Measurements from ENCODE around the gene ARSI.

ARSI gene

DNA sequence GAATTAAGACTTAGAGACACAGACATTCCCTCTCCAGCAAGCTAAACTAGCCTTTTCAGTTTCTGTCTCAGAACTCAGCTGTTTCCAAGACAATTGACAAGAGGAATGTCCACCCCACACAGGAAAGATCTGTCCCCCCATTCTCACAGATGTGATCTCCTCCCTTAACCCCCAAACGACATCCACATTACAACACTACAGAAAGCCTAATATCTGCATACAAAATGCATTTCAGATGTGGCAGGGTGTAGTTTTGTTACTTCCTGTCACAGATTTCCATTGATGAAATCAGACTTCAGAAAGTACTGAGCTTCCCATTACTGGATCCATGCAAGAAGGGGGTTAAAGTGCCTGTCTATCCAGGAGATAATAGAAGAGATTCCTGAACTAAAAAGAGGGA is 2.9 kb upstream of the ARSI start:
- no peak for DNase-seq

DNA sequence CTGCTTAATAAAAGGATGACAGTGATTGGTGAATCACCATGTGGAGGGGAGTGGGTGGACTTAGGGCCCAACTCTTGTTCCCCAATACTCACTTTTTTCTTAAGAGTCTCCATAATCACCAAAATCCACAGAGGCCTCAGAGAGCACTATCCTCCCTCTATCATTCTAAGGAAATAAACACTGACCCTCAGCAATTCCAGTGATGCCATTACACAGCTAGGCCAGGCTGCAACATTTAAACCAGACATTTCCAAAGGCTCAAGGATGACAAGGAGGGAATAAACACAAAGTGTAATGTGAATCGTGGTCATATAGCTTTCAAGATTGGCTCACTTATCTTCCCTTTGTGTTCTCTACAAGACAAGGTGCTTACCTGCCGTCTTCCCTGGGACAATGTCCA is 2.4 kb upstream of the ARSI start:
- DNase-seq = no peak

DNA sequence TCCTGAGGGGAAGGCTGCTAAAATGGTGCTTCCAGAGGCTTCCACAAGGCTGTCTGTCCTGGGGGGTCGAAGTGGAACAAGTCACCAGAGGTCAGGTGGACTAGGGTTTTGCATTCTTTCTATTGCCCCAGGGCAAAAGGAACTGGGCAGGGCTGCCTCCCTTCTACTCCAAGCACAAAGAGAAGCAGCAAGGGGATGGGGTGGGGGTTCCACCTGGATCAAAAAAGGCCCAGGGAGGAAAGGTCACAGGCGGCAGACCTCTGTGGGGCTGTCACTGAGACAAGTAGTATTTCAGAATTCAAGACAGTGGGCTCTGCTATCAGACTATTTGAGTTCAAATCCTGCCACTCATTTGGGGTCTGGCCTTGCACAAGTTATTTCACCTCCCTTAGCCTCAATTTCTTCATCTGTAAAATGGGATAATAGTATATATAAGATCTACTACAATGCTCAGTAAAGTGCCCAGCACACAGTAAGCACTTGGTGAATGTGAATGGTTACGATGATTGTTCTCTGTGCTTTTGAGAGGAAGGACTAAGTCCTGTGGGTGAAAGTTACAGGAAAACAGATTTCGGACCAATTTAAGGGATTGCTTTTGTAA is 1.9 kb upstream of the ARSI start:
- no peak for DNase-seq

DNA sequence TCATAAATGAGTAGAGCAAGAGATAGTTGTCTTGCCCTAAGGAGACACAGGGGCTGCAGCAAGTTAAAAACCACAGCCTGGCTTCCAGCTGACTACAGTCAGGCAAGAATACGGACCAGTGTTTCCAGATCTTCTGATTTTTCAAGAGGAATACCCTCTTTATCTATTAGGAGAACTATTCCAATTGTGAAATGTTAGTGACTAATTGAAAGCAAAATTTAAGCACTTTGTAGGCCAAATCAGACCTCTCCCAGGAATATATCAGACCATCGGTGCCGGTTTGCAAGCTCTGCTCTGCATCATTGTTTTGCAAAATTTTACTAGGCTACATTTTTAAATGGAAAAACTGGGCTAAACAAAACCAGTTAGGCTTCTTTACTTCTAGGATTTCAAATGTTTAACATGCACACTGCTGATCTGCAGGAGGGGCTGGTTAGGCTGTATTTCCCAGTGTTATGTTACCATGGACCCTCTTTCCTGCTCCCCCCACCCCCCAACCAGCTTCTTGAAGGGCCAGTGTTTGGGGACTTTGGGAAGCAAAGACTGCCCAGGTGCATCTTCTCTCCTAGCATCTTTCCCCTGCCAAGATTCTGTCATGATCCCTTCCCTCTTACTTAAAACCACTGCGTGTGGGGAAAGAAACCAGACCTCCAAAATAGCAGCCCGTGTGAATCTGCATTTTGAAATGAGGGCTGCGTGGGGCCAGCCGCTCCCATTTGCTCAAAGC is 1.1 kb upstream of the ARSI start:
- no peak for DNase-seq

DNA sequence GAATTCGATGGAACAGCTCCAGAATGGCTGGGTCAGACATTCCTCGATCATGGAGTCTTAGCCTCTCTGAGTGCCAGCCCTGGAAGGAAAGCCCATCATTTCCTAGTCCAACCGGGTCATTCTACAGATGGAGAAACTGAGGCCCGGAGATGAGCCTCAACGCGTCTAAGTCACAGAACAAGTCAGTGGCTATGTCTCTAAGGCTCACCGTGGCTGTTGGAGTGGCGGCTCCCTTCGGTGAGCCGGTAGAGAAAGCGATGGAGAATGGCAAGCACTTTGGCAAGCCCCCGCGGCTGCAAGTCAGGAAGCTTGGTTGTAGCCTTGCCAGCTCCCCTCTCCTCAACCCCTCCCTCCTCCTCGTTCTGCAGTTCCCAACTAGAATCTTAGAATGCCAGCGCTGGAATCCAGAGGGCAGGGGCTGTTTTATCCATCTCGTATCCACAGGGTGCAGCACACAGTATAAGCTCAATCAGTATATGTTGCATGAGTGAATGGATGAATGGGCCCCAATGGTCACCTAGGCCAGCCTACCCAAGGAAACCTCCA is 438 bp upstream of the ARSI start:
- DNase-seq = no peak

DNA sequence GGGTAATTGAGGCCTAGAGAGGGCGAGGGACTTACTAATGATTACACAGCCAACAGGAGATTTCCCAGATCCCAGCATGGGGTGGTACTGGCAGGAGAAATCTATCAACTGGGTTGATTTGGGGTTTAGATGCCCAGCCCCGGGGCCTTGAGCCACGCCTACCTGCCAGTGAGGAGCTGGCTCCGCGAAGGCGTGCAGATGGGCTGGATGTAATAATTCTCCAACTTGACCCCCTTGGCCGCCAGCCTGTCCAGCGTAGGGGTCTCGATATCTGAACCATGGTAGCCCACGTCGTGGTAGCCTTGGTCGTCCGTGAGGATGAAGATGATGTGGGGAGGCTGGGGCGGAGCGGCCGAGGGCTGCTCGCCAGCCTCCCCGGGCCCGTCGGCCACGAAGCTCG is 804 bp downstream of the ARSI start:
- no peak for DNase-seq

DNA sequence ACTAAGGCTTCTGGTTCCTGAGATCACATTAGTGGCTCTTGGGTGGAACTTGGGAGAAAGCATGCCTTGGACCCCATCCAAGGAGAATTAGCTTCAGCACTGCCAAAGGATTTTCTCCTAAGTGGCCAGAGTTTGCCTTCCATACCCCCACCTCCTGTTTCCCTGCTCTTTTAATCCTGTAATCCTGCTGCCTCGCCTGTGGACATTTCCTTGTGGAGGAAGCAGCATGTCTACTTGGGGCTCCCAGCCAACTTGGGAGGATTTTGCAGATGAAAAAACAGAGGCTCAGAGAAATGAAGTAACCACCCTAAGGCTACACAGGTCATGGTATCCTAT is 1.6 kb downstream of the ARSI start:
- no peak for DNase-seq

DNA sequence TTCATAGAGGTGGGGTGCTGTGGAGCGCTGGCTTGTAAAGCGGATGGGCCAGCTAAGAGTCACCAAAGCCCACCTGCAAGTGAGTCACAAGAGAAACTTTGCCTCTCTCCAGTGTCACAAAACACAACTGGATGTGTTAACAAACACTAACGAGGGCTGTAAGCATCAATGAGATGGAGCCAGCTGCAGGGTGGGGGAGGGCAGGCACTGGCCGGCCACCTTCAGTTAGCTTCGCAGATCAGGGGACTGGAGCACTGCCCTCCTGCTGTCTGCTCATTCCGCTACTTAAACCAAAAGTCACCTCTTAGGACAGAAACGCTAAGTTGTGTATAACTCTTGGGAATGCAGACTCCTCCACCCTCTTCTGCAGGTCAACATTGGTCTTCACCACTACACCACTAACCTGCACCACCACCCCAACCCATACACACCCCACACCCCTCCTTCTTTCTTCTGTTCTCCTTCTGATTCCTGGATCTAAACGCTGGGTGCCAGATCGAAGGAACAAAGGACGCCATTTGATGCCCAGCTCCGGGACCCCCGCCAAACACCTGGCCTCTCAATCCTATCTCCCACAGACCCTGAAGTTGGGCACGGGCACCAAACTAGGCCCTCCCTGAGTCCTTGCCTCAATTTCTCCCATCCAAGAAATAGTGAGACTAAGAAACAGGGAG is 2.1 kb downstream of the ARSI start:
- no peak for DNase-seq

DNA sequence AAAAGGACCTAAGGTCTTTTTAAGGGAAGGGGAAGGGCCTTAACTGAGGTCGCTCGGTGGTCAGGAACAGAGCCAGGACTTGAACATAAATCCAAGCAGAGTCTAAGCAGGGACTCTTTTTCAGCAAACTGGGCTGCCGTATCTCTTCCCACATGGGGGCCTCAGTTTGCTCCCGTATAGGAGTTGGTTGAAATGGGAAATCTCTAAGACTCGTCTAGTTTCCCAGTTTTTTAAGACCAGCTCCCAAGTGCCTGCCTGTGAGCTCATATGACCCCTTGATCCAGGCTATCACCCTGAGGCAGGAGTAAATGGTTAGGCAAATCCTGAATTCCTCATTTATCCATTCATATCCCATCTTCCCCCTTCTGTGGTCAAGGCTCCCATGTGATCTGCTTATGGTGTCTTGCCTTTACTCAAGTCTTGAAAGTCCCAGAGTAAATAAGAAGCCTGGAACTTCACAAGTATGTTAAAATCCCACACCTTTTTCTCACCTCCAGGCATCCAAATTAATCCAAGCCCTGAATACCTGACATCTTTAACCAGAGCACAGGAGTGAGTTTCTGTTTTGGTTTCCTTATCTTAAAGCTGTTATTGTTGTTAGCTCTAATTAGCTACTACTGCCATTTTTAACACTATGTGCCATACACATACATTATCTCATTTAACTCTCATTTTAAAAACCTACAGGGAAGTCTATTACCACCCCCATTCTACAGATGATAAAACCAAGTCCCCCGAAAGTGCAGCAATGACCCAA is 3.0 kb downstream of the ARSI start:
- DNase-seq = no peak

DNA sequence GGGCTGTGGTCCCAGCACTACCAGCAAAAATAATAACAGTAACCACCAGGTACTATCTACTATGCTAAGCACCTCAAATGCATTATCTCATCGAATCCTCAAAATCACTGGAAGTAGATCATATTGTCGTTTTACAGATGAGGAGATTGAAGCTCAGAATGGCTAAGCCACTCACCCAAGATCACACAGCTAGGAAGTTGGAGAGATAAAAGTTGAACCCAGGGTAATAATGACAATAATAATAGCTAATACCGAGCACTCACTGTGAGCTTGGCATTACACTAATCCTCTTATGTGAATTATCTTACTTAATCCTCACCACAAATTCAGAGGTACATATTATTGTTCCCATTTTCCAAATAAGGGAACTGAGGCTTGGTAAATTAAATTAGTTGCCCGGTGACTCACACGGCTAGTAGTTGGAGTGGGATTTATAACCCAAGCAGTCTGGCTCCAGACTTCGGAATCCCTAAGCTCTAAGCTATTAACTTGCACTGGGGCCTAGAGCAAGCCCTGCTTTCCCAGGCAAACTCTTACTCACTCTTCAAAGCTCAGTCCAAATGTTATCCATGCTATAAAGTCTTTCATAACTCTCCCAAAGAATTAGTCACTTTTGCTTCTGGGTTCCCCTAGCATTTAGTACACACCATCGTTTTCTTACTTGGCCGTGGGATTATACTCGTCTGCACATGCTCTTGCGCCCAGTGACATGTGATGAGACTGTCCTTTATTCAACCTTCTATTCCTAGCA is 3.8 kb downstream of the ARSI start:
- no peak for DNase-seq

DNA sequence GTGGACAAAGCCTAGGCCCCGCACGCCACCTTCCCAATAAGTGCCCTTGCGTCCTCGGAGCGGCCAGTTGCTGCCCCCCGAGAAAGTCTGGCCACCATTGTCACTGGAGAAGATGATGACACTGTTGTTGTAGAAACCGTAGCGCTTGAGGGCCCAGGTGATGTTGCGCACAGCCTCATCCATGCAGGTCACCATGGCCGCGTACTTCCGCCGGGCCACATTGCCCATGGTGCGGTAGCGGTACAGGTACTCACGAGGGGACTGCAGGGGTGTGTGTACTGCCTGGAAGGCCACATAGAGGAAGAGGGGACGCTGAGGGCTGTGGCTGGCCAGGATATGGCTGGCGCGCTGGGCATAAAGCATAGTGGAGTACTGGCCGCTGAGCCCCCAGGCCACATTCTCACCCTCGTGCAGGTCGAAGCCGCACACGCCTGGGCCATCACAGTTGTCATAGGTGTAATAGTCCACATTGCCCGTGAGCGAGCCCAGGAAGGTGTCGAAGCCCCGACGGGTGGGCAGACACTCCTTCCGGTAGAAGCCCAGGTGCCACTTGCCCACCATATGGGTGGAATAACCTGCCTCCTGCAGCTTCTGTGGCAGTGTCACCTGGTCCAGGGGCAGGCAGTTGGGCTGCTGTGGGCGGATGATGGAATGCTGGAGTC is 4.6 kb downstream of the ARSI start:
- DNase-seq = no peak

DNA sequence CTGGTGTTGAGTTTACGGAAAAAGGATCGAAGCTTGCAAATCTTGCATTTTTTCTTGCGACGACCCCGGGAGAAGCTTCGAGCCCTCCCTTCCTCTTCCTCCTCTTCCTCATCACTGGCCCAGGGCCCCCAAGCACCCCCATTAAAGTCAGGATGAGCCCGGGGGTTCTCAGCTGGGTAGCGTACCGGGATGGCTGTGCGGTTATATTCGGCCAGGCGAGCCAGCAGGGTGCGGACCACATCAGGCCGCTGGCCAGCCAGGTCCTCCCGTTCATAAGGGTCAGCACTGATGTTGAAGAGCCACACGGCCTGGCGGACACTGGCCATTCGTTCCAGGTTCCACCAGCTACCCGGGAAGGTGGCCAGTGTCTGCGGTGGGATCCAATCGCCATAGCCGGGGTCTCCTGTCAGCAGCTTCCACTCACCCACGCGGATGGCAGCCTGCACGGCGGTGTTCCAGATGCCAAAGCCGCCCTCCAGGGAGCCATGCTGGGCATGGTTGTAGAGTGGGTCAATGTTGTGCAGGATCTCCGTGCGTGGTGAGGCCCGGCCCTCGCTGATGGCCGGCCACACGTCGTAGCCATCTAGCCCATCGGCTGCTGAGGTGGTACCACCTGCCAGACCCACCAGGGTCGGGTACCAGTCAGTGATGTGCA is 5.3 kb downstream of the ARSI start:
- no peak for DNase-seq

DNA sequence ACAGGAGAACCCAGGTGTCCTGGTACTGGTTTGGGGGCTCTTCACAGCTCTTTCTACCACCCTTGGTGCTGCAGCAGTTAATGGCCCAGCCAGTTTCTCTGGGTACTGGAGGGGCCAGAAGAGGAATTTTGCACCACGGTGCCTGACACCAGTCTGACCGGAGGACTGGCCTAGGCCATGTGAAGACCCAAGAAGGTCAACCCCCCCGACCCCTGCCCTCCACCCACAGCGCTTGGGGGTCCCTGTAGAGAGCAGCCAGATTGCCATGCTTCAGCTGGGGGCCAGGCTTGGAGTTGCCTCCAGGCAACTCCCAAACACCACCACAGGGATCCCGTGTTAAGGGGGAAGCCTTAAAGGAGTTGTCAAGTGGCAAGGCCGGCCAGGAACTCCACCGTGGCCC is 6.2 kb downstream of the ARSI start:
- no peak for DNase-seq

DNA sequence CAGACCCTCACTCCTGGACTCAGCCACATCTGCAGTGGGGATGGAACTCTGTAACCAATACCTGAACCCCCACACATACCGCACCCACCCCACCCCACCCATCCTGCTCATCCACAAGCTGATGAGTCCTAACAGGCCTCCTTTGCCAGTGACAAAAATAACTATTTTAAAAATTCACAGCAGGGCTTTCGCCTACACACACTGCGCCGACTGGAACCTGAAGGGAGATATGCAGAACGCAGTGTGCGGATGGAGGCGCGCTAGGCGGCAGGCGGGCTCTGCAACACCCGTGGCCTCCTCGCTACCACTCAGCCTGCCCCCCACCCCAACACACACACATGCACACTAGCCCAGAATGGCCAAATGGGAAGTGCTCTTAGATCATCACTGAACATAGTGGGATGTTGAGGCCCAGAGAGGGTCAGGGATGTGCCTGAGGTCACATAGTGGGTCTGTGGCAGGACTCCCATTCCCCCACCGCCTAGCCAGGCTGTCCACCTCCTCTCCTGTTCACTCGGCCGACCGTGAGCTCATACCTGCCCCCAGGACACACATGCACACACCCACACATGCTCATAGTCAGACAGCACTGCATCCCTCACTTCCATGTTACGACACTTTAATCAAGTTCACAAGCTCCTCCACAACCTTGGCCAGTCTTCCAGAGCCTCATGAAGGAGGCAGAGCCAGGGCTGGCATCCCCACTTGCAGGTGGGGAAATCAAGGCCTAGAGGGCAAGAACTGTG is 6.8 kb downstream of the ARSI start:
- no peak for DNase-seq

DNA sequence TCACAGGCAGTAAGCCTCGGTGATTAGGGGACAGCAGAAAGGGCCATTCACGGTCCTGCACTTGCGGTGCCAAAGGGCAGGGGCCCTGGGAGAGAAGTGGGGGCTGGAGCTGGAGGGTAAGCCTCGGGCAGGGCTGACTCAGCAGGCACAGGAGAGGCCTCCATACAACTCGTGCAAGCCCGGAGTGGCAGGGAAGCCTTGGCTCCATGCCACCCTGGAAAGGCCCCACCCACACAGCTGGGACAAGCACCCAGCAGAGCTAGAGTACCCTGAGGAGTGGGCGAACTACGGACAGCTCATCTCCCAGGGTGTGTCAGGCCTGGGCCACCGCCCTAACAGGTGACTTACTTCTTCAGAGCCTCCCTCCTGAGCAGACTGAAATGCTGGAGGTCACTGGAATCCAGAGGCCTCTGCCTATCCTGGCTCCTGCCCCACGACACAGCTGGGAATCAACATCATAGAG is 7.5 kb downstream of the ARSI start:
- no peak for DNase-seq

DNA sequence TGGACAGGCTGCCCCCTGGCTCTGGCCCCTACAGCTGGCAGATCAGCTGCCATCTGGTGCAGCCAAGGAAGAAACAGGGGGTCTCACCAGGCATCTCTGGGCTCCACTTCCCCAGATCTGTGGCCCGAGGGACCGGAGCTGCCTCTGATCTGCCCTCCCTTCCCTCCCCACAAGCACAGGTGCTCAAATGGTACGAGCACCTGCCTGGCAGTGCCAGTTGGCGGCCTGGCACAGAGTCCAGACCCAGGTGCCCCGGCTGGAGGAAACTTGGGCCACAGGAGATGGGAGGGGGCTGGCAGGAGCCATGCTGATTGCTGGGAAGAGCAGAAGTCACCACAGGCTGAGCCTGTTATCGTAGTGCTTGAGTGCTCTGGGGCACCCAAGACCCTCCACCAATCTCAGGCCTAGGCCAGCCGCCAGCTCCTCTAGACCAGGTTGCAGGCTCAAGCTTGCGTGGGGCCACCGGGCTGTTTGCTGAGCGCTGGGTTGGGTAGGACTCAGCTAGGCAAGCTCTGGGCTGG is 8.1 kb downstream of the ARSI start:
- no peak for DNase-seq

DNA sequence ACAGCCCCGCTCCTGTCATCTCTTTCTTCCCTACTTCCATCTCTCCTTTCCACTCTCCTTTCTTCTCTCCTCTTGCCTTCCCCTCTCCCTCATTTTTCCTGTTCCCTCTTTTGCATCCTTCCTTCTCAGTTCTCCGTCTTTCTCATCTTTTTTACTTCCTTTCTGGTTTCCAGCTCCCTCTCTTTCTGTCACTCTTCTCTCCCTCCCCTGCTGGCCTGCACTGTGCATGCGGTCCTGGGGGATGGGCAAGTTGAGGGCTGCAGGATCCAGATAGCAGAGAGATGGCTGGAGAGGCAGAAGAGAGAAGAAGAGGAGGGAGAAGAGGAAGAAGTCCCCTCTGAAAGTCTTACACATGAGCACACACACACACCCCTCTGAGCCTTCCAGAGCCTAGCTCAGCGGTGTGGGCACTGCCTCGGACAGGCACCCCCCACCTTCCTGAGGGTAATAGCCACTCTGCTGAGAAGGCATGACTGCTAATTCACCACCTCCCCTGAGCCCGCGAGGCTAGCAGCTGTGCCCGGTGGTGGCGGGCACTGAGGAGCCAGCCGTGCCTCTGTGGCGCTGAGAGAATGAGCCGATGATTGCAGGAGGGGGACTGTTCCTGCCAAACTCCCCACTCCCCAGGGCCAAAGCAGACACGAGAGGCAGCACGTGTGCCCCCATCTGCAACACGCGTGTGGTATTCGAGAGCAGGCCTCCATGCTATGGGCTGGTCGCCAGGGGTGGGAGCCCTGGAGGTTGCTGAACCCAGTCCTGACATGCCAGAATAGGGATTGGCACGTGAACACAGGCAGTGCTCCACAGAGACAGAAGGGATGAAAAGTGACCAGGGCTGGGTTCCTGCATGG is 9.4 kb downstream of the ARSI start:
- DNase-seq = no peak

DNA sequence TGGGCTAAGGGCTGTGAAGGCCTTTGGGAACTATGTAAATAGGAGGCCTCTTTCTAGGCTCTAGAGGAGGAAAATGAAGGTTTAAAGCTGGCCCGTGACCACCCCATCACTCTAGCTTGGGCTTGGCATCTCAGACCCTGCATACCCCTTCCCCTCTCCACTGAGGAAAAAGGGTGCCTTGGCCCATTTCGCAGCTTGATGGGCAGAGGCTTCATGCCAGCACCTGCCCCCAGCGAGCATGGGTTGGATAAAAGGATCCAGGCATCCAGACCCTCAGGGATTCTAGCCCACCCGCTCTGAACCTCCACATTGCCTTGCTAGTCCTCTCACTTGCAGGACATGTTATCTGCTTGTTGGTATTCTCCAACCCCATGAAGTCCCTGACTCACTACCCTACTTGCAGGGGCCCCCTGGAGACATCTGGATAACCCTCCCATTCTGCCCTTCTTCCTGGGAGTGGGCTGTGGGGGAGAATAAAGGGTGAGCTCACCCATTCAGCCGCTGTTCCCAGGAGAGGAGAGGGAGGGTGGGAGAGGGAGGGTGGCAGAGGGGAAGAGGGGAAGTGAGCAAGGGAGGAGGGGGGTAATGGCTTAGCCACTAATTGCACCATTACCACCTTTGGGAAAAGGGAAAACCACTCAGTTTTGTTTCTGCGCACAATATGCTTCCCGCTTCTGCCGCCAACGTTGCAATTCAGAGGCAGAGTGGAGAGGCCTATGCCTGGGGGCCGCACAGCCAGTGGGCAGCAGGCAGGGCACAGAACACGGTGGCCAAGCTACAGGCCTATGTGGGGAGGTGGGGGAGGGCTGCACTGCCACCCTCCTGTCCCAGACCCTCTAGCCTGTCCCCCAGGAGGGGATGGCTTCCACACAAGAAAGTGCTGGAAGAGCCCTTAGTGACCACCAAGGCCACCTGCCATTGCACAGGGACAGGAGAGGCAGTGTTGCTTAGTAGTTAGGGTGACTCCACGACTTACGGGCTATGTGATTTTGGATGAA is 11.0 kb downstream of the ARSI start:
- DNase-seq = no peak
